GM18520 (cell line): Measurements from ENCODE around the gene CST7.
"Not testable (repeated sequence)": the region's sequence is repeated elsewhere in the genome, so short reads cannot be mapped to it uniquely, and the experiment has no call there.

Source experiments
- ATAC-seq: cut with Tn5 transposase; IDR thresholded peaks from one replicate; pipeline ENCODE4 v1.9.1; 2021; ENCODE audit not compliant: unreplicated experiment

Gene CST7

GRCh38 chr20:24999568-24999967 is 50.5 kb downstream of the CST7 start:
- ATAC-seq: no peak

- no peak for ATAC-seq
Observed at GRCh38 chr20:25000268-25000801, 51.3 kb downstream of the CST7 start.

GRCh38 chr20:25001323-25001722 is 52.3 kb downstream of the CST7 start:
- not testable (repeated sequence) for ATAC-seq

GRCh38 chr20:25003002-25003401 is 53.9 kb downstream of the CST7 start:
- no peak for ATAC-seq

GRCh38 chr20:25005220-25005619 is 56.2 kb downstream of the CST7 start:
- ATAC-seq: no peak

- ATAC-seq: no peak
Observed at GRCh38 chr20:25005661-25006060, 56.6 kb downstream of the CST7 start.

- no peak for ATAC-seq
Observed at GRCh38 chr20:25006431-25007167, 57.5 kb downstream of the CST7 start.

- ATAC-seq: no peak
Observed at GRCh38 chr20:25007491-25008305, 58.6 kb downstream of the CST7 start.

GRCh38 chr20:25008388-25009217 is 59.5 kb downstream of the CST7 start:
- ATAC-seq: no peak
